Fibroblast of the conjunctiva (primary cell): ENCODE measurements around the gene CD151.

ENCODE experiments used
- DNase-seq: peaks from one replicate; pipeline ENCODE4 v3.0.0-alpha.2; 2010; ENCODE audit warnings: low read depth

Gene CD151

DNA sequence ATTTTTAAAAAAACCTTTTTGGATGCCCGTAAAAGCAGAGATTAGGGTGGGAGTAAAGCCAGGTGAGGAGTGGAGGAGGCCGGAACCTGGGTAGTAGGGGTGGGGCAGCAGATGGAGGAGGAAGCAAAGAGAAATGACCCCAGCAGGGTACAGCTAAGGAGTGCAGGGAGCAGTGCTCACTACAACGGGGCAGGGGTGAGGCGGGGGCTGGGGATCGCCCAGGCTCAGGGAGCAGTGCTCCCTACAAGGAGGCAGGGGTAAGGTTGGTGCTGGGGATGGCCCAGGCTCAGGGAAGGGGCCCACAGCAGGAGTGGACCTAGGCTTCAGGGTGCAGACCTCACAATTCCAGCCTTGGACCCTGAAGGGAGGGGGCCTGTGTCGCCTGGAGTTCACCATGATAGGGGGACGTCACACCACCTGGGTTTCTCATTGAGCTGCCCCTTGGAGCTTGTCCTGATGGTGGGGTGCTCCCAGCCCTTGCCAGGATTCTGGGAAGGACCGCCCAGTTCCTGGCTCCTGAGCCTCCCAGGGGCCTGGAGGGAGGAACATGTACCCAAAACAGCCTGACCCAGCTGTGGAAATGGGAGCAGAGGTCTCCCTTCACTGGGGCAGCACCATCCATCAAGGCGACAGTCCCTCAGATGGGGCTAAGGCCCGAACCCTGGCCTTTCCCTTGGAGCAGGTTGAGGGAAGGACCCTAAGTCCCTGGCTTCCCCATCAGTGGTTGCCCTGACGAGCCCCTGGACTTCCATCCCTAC lies 16.9 kb upstream of the CD151 start:
- DNase-seq = no peak

DNA sequence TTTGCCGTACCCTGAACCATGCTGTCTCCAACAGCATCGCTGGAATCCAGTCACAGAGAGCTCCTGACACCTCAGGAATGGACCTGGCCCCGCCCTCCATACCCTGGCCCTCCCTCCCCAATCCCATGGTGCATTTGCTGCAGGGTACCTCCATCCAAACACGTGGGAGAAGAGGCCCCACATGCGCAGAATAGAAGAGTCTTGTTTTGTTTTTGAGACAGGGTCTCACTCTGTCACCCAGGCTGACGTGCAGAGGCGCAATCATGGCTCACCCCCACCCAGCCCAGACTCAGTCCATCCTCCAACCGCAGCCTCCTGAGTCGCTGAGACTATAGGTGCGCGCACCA lies 16.3 kb upstream of the CD151 start:
- no peak for DNase-seq

DNA sequence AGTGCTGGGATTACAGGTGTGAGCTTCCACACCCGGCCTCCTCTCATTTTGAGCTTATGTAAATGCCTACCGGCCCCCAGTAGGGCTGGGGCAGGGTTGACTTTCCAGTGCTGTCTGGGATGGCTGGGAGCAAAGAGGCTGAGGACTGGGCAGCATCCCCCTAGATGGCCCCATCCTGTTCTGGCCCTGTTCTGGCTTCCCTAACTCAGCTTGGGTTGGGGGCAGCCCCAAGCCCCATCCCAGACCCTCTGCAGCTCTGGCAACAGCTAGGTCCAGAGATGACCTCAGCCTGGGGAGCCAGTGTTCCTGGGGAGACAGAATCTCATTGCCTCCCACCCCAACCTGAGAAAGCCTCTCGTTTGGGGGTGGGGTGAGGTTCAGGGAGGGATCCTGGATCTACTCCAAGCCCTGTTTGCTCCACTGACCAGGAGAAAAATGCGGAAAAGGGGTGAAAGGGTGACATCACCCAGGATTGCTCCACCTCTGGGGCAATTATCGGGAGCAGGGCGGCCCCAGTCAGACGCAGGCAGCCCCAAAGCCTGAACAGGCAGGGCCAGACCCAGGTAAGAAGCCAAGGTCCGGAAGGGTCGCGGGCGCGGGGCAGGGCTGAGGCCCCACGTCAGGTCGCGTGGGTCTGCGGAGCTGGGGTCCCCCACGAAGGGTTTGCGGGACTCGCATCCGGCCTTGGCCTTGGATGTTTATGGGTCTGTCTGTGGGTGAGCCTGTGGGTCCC lies 14.2 kb upstream of the CD151 start, which contains the start of gene PNPLA2:
Gene PNPLA2 (plus strand): TSS at position 519 of the 733 bp plus-strand sequence. CDS start 805 bp downstream, outside the sequence.
- DNase-seq = no peak

DNA sequence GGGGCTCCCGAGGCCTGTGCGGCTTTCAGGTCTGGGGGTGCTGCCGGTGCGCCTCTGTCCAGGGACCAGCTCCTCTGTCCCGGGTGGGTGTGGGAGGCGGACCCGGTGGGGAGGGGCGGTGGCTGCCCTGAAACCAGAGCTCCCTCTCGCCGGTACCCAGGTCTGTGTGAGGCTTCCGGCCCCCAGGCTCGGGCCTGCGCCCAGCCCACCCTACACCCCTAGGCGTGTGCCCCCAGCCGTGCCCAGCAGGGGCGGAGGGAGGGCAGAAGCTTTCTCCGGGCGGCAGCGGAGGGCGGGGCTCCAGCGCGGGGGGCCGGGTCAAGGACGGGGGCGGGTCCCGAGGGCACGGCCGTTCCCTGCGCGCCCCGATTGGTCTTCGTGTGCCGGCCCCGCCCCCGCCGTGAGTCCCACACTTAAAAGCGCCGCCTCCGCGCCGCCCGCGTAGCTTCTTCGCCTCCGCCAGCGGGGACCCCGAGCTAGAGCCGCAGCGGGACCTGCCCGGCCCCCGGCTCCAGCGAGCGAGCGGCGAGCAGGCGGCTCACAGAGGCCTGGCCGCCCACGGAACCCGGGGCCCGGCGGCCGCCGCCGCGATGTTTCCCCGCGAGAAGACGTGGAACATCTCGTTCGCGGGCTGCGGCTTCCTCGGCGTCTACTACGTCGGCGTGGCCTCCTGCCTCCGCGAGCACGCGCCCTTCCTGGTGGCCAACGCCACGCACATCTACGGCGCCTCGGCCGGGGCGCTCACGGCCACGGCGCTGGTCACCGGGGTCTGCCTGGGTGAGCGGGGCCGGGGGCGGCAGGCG lies 13.4 kb upstream of the CD151 start:
- DNase-seq = peak; percentile 68

DNA sequence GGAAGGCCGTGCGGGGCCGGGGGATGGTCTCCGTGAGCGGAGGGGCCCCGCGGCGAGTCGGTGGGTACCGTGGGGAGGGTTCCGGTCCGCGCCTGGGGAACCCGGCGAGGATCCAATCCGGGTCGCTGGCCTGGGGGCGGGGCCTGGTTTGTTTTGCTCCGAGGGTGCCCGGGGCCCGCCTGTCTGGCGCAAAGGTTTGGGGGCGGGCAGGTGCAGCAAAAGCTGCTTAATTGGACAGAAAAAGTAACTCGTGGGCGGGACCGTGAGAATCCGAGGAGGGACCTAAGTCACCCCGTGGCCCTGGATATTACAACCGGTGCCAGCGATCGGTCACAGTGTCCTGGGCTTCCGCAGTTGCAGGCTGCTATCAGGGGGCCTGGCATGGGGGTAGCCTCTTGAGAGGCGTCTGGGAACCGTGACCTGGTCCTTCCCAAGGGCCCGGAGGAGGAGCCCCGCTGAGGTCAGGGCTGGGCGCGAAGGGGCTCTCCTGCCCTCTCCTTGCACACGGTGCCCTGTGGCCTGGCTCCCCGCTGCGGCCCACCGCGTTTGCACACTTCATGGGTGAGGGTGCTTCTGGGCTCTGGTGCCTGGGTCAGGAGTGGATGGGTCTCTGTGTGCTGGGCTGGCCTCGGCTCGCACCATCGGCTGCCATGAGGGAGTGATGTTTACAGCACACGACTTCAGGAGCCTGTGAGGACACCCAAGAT lies 12.7 kb upstream of the CD151 start:
- no peak for DNase-seq

DNA sequence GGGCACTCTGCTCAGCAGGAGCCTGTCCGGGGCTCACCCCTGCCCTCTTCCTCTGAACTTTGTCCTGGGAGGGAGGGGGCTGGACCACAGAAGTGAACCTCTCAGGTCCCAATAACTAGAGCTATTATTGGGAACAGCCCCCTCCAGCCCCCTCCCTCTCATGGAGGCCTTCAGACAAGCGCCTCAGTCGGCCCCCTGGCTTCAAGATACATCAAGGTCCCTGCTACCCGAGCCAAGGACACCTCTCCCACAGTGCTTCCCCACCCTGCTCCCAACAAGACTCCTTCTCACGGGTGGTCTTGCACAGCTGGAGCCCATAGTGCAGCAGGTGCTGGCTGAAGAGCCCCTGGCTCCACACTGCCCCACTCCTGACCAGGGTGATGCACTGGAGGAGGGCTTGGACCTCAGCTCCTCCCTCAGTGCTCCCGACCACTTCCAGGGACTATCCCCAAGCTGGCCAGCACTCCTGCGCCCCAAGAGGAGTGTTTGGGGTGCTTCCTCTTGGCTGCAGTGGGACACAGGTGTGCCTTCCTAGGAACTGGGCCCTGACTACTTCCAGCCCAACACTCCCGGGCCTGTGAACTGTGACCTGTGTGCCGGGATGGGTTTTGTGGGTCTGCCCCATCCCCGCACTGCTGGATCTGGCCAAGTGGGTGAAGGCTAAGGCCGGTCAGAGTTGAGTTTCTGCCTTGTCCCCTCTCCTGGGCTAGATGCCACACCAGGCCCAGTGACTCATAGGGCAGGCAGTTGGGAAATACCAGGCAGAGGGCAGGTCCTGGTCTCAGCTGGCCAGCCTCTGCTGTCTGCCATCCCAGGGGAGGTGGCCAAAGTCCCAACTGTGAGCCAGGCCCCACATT lies 11.9 kb upstream of the CD151 start:
- no peak for DNase-seq

DNA sequence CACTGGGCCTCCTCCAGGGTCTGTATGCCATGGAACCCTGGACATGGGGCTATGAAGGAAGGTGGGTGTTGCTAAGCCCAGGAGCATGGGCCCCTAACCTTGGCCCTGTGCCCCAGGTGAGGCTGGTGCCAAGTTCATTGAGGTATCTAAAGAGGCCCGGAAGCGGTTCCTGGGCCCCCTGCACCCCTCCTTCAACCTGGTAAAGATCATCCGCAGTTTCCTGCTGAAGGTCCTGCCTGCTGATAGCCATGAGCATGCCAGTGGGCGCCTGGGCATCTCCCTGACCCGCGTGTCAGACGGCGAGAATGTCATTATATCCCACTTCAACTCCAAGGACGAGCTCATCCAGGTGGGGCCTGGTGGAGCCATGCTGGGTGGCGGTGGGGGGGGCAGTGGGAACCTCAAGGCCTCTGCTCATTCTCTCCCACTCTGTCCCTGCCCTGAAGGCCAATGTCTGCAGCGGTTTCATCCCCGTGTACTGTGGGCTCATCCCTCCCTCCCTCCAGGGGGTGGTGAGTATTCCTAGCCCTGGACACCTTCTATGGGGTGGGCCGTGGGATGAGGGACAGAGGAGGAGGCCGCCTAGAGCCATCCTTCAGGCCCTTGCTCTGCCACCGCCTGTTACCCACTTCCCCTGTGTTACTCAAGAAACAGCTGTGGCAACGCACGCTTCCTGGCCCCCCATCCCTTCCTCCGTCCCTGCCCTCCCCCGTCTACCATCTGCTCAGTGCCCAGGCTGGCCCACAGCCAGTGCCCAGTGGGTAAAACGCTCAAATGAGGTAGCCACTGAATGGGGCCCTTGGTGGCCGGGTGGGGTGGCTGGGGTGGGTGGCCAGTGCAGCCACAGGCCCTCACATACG lies 11.0 kb upstream of the CD151 start:
- DNase-seq = no peak

DNA sequence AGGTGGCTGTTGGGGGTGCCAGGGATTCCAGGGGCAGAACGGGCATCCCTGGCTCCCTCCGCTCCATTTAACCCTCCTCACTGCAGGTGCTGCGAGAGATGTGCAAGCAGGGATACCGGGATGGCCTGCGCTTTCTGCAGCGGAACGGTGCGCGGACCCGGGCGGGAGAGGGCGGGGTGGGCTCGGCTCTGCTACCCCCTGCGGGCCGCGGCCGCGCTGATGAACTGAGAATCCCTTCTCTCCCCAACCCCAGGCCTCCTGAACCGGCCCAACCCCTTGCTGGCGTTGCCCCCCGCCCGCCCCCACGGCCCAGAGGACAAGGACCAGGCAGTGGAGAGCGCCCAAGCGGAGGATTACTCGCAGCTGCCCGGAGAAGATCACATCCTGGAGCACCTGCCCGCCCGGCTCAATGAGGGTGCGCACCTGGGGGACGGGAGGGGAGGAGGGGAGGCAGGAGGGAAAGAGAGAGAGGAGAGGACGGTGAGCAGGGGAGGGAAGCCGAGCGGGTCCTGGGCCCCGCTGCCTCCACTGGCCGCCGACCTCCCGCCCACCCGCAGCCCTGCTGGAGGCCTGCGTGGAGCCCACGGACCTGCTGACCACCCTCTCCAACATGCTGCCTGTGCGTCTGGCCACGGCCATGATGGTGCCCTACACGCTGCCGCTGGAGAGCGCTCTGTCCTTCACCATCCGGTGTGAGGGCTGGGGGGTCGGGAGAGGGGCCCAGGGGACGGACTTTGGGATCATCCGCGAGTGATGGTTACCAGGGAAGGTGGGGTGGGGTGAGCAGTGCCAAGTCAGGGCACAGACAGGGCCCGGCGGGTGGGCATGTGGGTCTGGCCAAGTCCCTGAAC lies 9.1 kb upstream of the CD151 start:
- no peak for DNase-seq

DNA sequence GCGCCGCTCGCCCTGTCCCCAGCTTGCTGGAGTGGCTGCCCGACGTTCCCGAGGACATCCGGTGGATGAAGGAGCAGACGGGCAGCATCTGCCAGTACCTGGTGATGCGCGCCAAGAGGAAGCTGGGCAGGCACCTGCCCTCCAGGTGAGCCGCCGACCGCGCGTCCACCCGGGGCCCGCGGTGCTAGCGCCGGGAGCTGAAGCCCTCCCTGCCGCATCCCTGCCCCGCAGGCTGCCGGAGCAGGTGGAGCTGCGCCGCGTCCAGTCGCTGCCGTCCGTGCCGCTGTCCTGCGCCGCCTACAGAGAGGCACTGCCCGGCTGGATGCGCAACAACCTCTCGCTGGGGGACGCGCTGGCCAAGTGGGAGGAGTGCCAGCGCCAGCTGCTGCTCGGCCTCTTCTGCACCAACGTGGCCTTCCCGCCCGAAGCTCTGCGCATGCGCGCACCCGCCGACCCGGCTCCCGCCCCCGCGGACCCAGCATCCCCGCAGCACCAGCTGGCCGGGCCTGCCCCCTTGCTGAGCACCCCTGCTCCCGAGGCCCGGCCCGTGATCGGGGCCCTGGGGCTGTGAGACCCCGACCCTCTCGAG lies 8.4 kb upstream of the CD151 start:
- no peak for DNase-seq

DNA sequence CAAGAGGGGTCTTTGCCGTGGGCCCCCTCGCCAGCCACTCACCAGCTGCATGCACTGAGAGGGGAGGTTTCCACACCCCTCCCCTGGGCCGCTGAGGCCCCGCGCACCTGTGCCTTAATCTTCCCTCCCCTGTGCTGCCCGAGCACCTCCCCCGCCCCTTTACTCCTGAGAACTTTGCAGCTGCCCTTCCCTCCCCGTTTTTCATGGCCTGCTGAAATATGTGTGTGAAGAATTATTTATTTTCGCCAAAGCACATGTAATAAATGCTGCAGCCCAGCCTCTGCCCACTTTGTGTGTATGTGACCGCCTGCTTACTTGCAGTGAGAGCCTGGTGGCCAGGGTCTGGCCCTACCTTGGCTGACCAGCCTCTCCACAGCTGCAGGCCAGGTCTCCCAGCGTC lies 7.8 kb upstream of the CD151 start:
- no peak for DNase-seq

DNA sequence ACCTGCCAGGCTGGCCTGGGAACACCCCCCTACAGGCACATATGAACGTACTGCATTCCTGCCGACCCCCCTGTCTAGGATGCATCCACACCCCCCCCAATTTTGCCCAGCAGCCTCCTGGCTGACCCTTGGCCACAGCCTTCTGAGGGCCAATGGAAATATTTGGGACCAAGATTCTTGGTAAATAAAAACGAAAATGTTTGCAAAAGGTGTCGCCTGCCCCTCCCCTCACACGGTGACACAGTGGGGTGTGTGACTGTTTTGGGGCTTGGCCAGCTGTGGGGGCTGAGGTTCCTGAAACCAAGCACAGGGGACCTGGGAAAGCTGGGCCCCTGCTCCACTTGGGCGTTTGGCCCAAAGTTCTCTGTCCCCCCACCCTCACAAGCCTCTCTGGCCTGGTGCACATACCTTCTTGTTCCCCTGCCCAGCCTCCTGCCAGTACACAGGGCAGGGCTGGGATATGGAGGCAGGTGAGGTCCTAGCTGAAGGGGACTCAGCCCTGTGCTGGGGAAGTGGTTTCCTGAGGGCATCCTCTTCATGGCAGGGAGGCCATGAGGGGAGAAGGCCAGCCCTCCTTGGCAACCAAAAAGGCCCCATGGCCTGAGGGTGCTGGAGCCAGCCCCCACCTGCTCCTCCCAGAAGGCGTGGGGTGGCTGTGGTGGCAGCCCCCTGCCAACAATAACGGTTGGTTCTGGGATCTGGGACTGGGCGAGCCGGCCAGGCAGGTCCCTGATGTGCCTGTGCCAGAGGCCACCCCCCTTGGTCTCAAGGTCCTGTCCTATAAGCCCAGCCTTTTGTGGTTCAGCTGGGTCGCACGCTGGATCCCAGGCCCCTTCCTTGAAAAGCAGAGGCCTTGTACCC lies 7.2 kb upstream of the CD151 start:
- no peak for DNase-seq

DNA sequence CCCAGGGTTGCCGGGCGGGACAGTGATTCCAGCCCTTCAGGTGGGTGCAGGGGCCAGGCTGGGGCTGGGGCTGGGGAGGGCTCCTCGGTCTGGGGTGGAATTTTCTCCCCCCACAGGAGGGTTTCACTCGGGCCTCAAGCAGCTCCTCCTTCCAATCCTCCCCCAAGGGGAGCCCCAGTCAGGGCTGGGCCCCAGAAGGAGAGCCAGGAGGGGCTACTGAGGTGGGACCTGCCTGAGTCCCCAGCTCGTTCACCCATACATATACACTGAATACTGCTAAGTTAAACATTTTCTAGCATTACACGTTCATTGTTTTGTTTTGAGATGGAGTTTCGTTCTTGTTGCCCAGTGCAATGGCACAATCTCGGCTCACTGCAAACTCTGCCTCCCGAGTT lies 6.5 kb upstream of the CD151 start:
- no peak for DNase-seq

DNA sequence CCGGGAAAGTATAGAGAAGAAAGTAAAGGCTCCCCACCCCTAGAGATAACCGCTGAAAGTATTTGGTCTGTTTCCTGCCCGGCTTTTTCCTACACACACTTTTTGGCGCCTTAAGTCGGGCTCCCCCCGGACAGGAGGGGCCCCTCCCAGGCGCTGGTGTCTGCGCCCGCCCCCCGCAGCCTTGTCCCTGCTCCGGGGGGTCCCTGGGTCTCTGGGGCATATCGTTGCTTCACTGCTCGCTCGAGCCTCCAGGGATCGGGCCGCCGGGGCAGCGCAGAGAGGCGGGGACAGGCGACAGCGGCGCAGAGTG lies 6.0 kb upstream of the CD151 start:
- no peak for DNase-seq

DNA sequence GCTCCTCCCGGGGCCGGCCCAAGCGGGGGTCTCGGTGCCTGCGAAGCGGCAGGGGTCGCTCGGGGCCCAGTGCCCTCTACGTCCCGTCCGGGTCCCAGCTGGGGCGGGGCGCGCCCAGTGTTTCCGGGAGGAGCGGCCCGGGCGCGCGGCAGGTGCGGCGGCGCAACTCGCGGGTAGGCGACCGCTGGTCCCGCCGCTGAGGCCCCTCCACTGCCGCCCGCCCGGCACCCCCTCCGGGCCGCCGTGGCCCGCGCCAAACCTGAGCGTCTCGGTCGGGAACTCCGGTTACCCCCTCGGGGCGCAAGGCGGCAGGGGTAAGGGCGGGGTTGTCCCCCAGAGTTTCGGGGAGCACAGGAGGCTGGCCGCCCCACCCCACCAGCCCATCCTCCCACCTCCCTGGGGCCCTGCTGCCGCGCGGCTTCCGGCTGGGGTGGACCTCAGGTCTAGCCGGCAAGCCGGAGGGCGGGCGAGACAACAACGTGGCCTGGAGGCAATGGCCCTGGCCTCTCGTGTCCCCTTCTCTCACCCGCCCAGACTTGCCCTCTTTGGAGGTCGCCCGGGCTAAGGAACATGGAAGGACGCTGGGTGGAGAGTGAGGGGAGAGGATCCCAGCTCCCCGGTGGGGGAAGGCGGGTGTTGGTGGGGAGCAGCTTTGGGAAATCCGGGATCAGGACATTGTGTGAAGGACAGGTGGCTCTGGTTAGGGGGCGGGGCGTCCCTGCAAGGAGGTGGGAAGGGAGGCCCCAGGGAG lies 5.4 kb upstream of the CD151 start:
- DNase-seq = no peak

DNA sequence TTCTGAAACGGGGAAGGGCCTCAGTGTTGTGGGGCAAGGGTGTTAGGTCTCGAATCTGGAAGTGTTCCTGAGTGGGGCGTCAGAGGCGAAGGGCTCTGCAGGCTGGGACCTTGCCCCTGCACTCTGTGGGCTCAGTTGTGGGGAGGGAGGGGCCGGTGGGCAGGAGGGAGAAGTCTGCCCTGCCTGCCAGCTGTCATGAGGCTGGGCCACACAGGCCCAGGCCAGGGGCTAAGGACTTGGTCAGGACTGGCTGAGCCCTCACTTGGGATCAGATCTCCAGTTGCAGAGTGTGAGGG lies 4.9 kb upstream of the CD151 start, which contains the start of gene CRACR2B:
Gene CRACR2B (plus strand): TSS at position 23 of the 296 bp plus-strand sequence. CDS start 689 bp downstream, outside the sequence.
- no peak for DNase-seq

DNA sequence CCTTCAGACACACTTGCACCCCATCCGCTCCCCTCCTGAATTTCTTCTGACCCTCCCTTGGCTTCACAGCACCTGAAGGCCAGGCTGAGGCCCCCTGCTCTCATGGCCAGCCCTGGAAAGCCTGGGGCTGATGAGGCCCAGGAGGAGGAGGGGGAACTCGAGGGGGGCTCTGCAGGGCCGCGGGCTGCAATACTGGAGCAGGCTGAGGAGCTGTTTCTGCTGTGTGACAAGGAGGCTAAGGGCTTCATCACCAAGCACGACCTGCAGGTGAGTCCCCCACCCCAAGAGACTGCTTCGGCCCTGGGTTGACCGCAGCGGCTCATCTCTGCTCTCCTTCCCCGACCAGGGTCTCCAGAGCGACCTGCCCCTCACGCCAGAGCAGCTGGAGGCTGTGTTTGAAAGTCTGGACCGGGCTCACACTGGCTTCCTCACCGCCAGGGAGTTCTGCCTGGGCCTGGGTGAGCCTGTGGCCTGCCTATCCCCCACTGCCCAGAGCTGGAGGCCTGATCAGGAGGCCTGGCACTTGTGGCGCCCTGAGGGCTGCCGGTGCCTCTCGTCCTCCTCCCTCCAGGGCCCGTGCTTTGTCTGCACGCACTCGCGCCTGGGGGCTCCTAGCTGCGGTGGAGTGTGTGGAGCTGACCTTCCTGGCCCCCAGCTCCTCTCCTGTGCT lies 4.1 kb upstream of the CD151 start:
- no peak for DNase-seq
